Panc1 (cell line): ENCODE measurements around the gene GNPAT. TPM values are rescaled to one million over a fixed set of nuclear protein-coding genes. Genes with fewer than 3 reads are reported as not detected.

Experiments used
- ATAC-seq: fragments of 200-7000 bp; cut with Tn5 transposase; 2 replicates; pipeline ENCODE4 v1.9.1; 2020; ENCODE audit warnings: mild to moderate bottlenecking, moderate library complexity
- BruUV-seq: library from RNA; stranded (reverse); fragments of 400-500 nt; replicated peaks from 2 replicates; lab custom pipeline; 2021; lab: Mats Ljungman, UMichigan
- CTCF ChIA-PET: fragments of 300-600 bp; sonication (Branson Sonifier 250); formaldehyde crosslinking; loops from one replicate; lab custom pipeline; 2022; ENCODE audit warnings: antibody characterized with exemption; lab: Charles Lee
- POLR2A ChIA-PET: fragments of 300-600 bp; sonication (Branson Sonifier 250); formaldehyde crosslinking; loops from one replicate; lab custom pipeline; 2022; ENCODE audit warnings: antibody characterized with exemption; lab: Charles Lee
- DNase-seq: peaks from one replicate; pipeline ENCODE4 v3.0.0-alpha.2; 2010; ENCODE audit warnings: low read depth, low spot score
- H3K27ac ChIP-seq: 2 replicates; pipeline ENCODE4 v1.5.1; 2011; ENCODE audit warnings: mild to moderate bottlenecking, low read length, inconsistent platforms
- H3K27me3 ChIP-seq: fragments of 200-500 bp; sonication (Bioruptor generic); 2 replicates; pipeline ENCODE4 v1.6.0; 2014; ENCODE audit warnings: low read length, inconsistent platforms; ENCODE audit not compliant: control insufficient read depth, insufficient read depth
- H3K36me3 ChIP-seq: fragments of 200-500 bp; sonication (Bioruptor generic); 2 replicates; pipeline ENCODE4 v1.5.1; 2014; ENCODE audit warnings: inconsistent platforms, mild to moderate bottlenecking, low read length, moderate library complexity; ENCODE audit not compliant: control insufficient read depth, insufficient read depth
- H3K4me1 ChIP-seq: 2 replicates; pipeline ENCODE4 v1.5.1; 2011; ENCODE audit warnings: inconsistent platforms, mild to moderate bottlenecking, low read length, moderate library complexity; ENCODE audit not compliant: control insufficient read depth, insufficient read depth
- H3K4me3 ChIP-seq, 2 experiments: 2 replicates each; pipeline ENCODE4 v1.5.1; 2011 to 2012; ENCODE audit warnings: low read depth in 2 of 2, low read length in 2 of 2, mild to moderate bottlenecking in 2 of 2, inconsistent platforms in 1 of 2, moderate library complexity in 1 of 2
- H3K9me3 ChIP-seq: fragments of 200-500 bp; sonication (Bioruptor generic); 2 replicates; pipeline ENCODE4 v1.5.1; 2014; ENCODE audit warnings: low read depth, mild to moderate bottlenecking, inconsistent platforms, low read length, moderate library complexity; ENCODE audit not compliant: control insufficient read depth, insufficient read depth
- CTCF ChIP-seq: fragments of 450-650 bp; IDR thresholded peaks from 2 replicates; pipeline ENCODE4 v1.5.1; 2017; ENCODE audit warnings: mild to moderate bottlenecking
- POLR2AphosphoS5 ChIP-seq: IDR thresholded peaks from 2 replicates; pipeline ENCODE4 v1.6.1; 2012; ENCODE audit warnings: mild to moderate bottlenecking, low read depth, low read length, moderate library complexity
- REST ChIP-seq, 2 experiments: IDR thresholded peaks; 2 replicates each; pipeline ENCODE4 v1.6.1; 2011 to 2012; ENCODE audit warnings: low read depth in 2 of 2, control low read depth in 1 of 2, low read length in 1 of 2, mild to moderate bottlenecking in 1 of 2, moderate library complexity in 1 of 2; ENCODE audit not compliant: insufficient read depth in 1 of 2
- SIN3A ChIP-seq: IDR thresholded peaks from 2 replicates; pipeline ENCODE4 v1.6.1; 2012; ENCODE audit warnings: low read depth, mild to moderate bottlenecking, low read length, moderate library complexity, borderline replicate concordance; ENCODE audit not compliant: insufficient read depth
- TCF7L2 ChIP-seq: IDR thresholded peaks from 2 replicates; pipeline ENCODE4 v1.6.1; 2011; ENCODE audit warnings: mild to moderate bottlenecking, low read depth, low read length, inconsistent platforms
- in situ Hi-C: cut with HindIII; loops from 2 replicates; pipeline ENCODE4 v1.10.0; 2016; ENCODE audit warnings: low sequenced_read_pairs, low pct_unique_long_range_greater_than_20kb
- intact Hi-C: fragments of 100-400 bp; cut with micrococcal nuclease; formaldehyde crosslinking; loops from one replicate; pipeline ENCODE4 v1.10.0; 2022; ENCODE audit not compliant: unreplicated experiment
- total RNA-seq: library from RNA; stranded (reverse); gene quantifications from one replicate; pipeline ENCODE4 v1.2.1, GENCODE V29; 2021; ENCODE audit not compliant: unreplicated experiment

GNPAT gene
- total RNA-seq, 1 experiment from 2014 or later: 42.5 TPM

GRCh38 chr1:231310391-231310934 is 69.5 kb downstream of the GNPAT start:
- H3K9me3 ChIP-seq: no peaks in the 10 kb centered on the region
- ATAC-seq: no peak
- no peak overlapping the region for H3K27ac ChIP-seq
- no peaks in the 10 kb centered on the region for H3K27me3 ChIP-seq
- ChIA-PET POLR2A (no interaction called here), CTCF (no interaction called here)
- H3K36me3 ChIP-seq: no peaks in the 10 kb centered on the region
- intact Hi-C loops (no loop called here), in situ Hi-C loops (no loop called here)
- H3K4me3 ChIP-seq: no peak overlapping the region
- no TSS peak for BruUV-seq
- H3K4me1 ChIP-seq: no peaks in the 10 kb centered on the region
- TF ChIP-seq POLR2AphosphoS5: no peak
- no peak for TF ChIP-seq REST (IDR thresholded peaks at IDR 0.05; ENCODE audit: insufficient read depth in 1 of 2, low read depth in 2 of 2, low read length in 1 of 2)
- TF ChIP-seq TCF7L2: no peak
- no peak for TF ChIP-seq CTCF
- TF ChIP-seq SIN3A: no peak
- DNase-seq: no peak

GRCh38 chr1:231311720-231312431 is 70.9 kb downstream of the GNPAT start:
- ATAC-seq: no peak
- Histone ChIP-seq H3K27ac (no peak overlapping the region), H3K36me3 (no peaks in the 10 kb centered on the region), H3K4me3 (no peak overlapping the region), H3K27me3 (no peaks in the 10 kb centered on the region), H3K9me3 (no peaks in the 10 kb centered on the region), H3K4me1 (no peaks in the 10 kb centered on the region)
- ChIA-PET POLR2A (no interaction called here), CTCF (interaction anchor here (0.6 kb wide), 1 partner anchor 31 kb away, joined by 3 read pairs; no protein-coding TSS in a partner anchor)
- intact Hi-C loops (no loop called here), in situ Hi-C loops (no loop called here)
- BruUV-seq: no TSS peak
- TF ChIP-seq REST (IDR thresholded peaks at IDR 0.05; ENCODE audit: insufficient read depth in 1 of 2, low read depth in 2 of 2, low read length in 1 of 2) (no peak), SIN3A (no peak), POLR2AphosphoS5 (no peak), TCF7L2 (no peak), CTCF (no peak)
- no peak for DNase-seq
